ENCODE measurements around the gene NEDD8.

DNA sequence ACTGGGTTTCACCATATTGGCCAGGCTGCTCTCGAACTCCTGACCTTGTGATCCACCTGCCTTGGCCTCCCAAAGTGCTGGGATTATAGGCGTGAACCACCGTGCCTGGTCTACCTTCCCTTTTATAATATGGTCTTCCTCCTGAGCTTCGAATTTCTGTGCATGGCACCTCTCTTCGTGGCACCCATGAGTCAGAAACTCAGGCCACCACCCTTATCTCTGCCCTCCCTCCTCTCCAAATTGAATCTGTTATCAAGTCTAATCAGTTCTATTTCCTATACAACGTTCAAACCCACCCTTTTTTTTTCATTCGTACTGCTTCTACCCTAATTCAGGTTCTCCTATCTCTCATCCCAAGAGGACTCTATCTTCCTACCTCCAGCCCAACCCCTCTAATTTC, 15.3 kb upstream of the NEDD8 start:
- TF ChIP-seq EP300 (IDR thresholded peaks at IDR 0.05; ENCODE audit: low read depth) (no peak), POLR2A (IDR thresholded peaks at IDR 0.05) (no peak), POLR2AphosphoS5 (IDR thresholded peaks at IDR 0.05) (no peak)
- TF ChIP-seq, protein P1, sequence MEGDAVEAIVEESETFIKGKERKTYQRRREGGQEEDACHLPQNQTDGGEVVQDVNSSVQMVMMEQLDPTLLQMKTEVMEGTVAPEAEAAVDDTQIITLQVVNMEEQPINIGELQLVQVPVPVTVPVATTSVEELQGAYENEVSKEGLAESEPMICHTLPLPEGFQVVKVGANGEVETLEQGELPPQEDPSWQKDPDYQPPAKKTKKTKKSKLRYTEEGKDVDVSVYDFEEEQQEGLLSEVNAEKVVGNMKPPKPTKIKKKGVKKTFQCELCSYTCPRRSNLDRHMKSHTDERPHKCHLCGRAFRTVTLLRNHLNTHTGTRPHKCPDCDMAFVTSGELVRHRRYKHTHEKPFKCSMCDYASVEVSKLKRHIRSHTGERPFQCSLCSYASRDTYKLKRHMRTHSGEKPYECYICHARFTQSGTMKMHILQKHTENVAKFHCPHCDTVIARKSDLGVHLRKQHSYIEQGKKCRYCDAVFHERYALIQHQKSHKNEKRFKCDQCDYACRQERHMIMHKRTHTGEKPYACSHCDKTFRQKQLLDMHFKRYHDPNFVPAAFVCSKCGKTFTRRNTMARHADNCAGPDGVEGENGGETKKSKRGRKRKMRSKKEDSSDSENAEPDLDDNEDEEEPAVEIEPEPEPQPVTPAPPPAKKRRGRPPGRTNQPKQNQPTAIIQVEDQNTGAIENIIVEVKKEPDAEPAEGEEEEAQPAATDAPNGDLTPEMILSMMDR (IDR thresholded peaks at IDR 0.05), result no peak

Measured in transverse colon (tissue), 4 donors.